GM11168 (cell line): Measurements from ENCODE around the gene AMN1.

ENCODE experiments used
- in situ Hi-C: fragments of 300-500 bp; cut with MboI; formaldehyde crosslinking; loops from one replicate; pipeline ENCODE4 v1.12.0; 2022; ENCODE audit warnings: low sequenced_read_pairs; ENCODE audit not compliant: unreplicated experiment

Gene AMN1

DNA sequence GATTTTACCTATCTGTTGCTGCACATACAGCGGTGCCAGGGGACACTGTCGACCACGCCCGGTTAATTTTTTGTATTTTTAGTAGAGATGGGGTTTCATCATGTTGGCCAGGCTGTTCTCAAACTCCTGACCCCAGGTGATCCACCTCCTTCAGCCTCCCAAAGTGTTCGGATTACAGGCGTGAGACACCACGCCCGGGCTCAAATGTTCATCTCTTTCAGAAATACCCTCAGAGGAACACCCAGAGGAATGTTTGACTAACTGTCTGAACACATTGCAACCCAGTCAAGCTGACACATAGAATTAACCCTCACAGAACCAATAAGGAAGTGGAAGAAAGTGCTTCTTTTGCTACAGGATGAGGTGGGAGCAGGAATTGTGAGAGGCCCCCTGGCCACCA, 84.3 kb downstream of the AMN1 start:
- in situ Hi-C loops = loop anchor here (10.0 kb wide), 1 partner anchor 380 kb away; no protein-coding TSS in a partner anchor

DNA sequence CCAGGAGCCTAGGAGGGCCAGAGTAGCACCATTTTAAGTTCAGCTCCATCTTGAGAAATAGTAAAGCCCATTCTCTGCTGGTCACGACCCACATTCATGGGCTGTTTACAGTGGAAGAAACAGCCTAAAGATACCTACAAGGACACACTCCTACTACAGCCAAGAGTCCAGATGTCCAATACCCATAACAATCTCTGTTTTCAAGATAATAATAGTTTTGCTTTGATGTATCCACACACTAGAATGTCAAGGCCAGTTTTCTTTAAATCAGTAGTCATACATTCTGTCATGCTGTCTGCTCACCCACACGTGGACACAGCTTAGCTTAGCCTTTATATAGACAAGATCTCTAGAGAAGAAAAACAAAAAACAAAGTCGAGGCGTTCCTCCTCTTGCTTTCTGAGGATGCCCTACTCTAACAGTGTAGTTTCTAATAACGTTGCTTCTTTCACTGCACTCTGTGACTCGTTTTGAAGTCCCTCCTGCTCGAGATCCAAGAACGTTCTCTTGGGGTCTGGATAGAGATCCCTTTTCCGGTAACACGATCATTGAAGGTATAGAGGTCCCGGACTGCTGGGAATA, 87.2 kb downstream of the AMN1 start:
- in situ Hi-C loops = loop anchor here (10.0 kb wide), 1 partner anchor 377 kb away; no protein-coding TSS in a partner anchor

DNA sequence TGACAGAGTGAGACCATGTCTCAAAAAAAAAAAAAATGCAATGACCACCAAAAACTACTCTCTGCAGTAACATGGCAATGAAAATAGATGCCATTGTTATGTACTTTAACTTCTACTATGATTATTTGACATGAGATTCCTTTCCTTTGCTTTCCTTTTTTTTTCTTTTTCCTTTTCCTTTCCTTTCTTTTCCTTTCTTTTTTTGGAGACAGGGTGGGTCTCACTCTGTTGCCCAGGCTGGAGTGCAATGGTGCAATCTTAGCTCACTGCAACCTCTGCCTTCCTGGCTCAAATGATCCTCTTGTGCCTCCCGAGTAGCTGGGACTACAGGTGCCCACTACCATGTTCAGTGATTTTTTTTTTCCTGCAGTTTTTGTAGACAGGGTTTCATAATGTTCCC, 94.2 kb downstream of the AMN1 start:
- in situ Hi-C loops = loop anchor here (5.0 kb wide), 1 partner anchor 232 kb away; no protein-coding TSS in a partner anchor

DNA sequence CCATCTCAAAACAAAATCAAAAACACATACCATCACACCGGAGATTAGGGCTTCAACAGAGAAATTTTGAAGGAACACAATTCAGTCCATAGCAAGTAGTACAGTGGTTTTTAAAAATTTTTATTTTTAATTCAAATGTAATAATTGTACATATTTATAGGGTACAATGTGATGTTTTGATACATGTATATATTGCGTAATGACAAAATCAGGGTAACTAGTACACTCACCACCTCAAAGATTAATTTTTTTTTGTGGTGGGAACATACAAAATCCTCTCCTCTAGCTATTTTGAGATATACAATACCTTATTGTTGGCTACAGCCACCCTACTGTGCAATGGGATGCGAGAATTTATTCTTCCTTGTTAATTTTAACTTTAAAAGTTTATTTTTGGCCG, 95.4 kb downstream of the AMN1 start:
- in situ Hi-C loops = no loop called here

DNA sequence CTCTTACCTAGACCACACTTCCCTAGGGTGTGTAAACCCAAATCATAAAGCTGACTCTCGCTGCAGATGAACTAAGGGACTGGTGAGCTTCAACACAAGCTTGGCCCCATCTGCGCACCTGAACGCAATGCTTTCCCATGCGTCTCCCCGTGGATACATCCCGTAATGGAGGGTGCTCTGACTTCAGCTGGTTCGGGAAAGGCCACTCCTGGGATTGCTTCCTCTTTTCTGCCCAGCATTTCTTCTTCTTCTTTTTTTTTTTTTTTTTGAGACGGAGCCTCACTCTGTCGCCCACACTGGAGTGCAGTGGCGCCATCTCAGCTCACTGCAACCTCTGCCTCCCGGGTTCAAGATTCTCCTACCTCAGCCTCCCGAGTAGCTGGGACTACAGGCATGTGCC, 97.0 kb downstream of the AMN1 start:
- in situ Hi-C loops = no loop called here

DNA sequence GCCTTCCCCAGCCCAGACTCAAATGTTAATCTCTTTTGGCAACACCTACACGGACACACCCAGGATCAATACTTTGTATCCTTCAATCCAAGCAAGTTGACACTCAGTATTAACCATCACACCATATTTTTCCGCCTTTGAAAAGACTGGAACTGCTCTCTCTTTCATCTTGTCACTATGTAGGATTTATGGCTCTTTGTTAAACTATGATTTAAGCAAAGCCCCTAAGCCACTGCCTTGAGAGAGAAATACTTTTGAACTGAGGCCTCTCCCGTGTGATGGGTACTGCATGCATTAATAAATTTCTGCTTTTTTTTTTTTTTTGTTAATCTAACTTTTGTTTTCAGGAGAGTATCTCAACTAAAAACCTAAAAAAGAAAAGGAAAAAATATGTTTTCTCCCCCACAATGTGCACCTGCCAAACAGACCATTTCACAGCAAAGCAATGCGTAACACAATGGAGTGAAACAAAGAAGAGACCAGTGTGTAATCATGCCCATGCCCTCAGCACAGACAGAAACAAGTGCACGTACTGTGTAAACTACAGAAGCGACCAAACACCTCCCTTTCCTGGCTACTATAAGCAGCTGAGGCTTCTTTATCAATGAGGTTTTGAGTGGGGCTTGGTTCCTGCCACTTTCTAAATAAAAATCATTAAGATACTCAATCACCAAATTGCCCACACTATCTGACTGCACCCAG, 97.6 kb downstream of the AMN1 start:
- in situ Hi-C loops = no loop called here

DNA sequence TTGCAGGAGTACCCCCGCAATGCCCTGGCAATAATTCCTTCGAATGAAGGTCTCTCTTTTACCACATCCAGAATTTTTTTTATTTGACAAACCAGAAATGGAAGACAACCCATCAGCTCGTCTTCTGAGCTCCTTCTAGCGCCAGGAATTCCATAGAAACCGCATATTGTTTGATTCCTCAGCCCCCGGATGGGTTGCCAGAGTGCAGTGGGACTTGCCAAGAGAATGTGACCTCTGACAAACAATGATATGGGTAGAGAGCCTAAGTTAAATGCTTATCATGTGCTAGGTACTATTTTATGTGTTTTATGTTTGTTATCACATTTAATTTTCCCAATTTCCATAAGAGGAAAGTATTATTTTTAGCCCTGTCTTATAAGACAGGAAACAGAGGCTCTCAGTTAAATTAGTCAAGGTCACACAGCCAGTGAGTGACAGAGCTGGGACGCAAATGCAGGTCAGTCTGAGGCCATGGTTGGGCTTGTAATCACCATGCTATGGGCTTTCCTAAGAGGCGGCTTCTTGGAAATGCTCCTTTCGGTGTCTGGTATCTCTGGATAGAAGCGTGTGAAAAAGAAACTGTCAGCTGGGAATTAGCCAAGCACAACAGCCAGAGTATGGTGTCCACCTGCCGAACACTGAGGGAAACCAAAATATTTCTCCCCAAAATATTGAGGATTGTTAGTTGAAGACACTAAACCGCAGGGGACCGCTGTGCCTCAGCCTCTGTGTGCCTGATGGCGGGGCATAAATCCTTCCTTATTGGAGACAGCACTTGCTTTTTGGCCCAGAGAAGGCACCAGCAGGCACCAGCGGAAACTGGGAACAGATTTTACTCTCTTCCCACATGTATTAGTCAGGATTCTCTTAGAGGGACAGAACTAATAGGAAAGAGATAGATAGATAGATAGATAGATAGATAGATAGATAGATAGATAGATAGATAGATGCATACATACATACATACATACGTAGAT, 98.8 kb downstream of the AMN1 start:
- in situ Hi-C loops = no loop called here

DNA sequence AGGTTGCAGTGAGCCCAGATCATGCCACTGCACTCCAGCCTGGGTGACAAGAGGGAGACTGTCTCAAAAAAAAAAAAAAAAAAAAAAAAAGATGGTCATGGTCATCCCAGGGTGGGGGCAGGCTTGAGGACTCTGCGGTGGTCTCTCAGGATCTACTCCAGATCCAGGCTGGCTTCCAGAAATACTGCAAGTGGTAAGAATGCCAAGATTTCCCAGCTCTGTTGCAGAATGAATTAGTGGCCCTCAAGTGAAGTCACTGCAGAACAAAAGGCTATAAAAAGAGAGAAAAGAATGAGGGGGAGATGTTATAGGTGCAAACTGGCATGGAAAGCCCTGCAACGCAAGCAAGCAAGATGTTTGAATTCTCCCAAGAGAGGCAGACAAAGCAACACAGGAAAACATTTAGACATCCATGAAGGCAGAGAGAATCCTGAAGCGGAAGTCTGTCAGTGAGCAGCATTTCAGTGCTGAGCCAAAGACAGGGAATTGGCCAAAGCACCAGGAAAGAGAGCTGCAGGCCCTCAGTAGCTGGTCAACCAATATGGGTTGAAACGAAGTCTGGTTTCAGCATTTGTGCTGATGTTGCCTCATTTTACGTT, 101.3 kb downstream of the AMN1 start:
- in situ Hi-C loops = no loop called here

DNA sequence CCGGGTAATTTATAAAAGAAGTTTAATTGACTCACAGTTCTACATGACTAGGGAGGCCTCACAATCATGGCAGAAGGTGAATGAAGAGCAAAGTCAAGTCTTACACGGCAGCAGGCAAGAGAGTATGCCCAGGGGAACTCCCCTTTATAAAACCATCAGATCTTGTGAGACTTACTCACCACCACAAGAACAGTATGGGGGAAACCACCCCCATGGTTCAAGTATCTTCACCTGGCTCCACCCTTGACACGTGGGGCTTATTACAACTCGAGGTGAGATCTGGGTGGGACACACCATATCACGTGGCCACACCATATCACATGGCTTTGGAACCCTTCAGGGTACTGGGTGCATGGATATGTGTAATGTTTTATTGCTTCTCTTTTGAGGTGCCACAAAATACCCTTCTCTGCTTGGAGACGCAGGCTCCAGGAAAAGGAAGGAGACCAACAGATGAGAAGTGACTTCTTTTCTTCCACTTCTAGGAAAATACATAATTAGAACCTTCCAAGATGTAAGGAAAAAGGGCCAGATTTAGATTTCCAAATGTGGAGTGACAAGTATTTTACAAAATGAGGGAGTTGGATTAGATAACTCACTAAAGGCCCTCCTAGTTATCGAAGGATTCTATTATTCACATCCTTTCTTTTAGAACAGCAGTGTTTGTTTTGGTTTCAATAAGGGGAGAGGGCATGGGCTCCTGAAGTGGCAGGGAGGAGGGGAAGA, 102.4 kb downstream of the AMN1 start:
- in situ Hi-C loops = no loop called here

DNA sequence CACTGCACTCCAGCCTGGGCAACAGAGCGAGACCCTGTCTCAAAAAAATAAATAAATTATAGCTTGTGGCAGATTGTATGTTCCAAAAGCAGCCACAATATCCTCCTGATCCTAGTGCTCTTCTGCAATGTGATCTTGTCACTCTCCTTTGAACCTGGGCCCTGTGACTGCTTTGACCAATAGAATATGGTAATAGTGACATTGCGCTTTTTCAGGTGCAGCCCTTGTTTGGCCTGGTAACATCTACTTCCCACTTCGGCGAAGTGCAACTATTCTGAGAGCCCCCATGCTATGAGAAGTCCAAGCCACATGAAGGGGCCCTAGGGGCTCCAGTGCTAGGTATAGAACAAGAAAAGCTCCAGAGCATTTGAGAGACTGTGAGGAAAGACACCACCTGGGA, 106.8 kb downstream of the AMN1 start:
- in situ Hi-C loops = no loop called here
